Naive B cell (primary cell): ENCODE measurements around the gene PRDX5. TPM values are rescaled to one million over a fixed set of nuclear protein-coding genes. Genes with fewer than 3 reads are reported as not detected.

ENCODE experiments used
- ATAC-seq, 2 donors: fragments of 150-1000 bp; cut with Tn5 transposase; 2 replicates each; pipeline ENCODE4 v1.10.0; 2021; ENCODE audit warnings: low read depth in 2 of 2, mild to moderate bottlenecking in 2 of 2, moderate library complexity in 2 of 2
- DNase-seq: peaks from one replicate; pipeline ENCODE4 v3.0.0; 2022
- H3K27ac Mint-ChIP-seq, 6 donors: one replicate each; pipeline ENCODE4 v1.8.0; 2020 to 2022; ENCODE audit warnings: mild to moderate bottlenecking in 6 of 6, mixed read lengths in 6 of 6, moderate library complexity in 5 of 6, inconsistent platforms in 2 of 6
- H3K27me3 Mint-ChIP-seq, 3 donors: one replicate each; pipeline ENCODE4 v1.8.0; 2021 to 2022; ENCODE audit warnings: mixed read lengths in 3 of 3, mild to moderate bottlenecking in 1 of 3
- H3K36me3 Mint-ChIP-seq, 2 donors: one replicate each; pipeline ENCODE4 v1.8.0; 2020 to 2022; ENCODE audit warnings: mixed read lengths in 2 of 2, inconsistent platforms in 1 of 2, mild to moderate bottlenecking in 1 of 2
- H3K4me1 Mint-ChIP-seq, 3 donors: one replicate each; pipeline ENCODE4 v1.8.0; 2020 to 2022; ENCODE audit warnings: mixed read lengths in 3 of 3, inconsistent platforms in 1 of 3, mild to moderate bottlenecking in 1 of 3, moderate library complexity in 1 of 3
- H3K4me3 Mint-ChIP-seq, 8 donors: one replicate each; pipeline ENCODE4 v1.8.0; 2020 to 2022; ENCODE audit warnings: mild to moderate bottlenecking in 8 of 8, mixed read lengths in 8 of 8, moderate library complexity in 8 of 8, inconsistent platforms in 2 of 8
- H3K9me3 Mint-ChIP-seq, 7 donors: one replicate each; pipeline ENCODE4 v1.8.0; 2020 to 2022; ENCODE audit warnings: mixed read lengths in 7 of 7, mild to moderate bottlenecking in 5 of 7, inconsistent platforms in 2 of 7, moderate library complexity in 1 of 7
- polyA plus RNA-seq, 6 donors: library from polyadenylated mRNA; unstranded; fragments of 300-500 nt; fragmentation: Illumina TruSeq; gene quantifications; one replicate each; pipeline ENCODE4 v1.2.3, GENCODE V29; 2021; ENCODE audit warnings: low read depth in 6 of 6

PRDX5 gene
- polyA plus RNA-seq, 6 donors from 2014 or later: 229 to 385 (median 248) TPM

- peak overlapping the region in 1 of 8 donors; percentile 57 for H3K4me3 Mint-ChIP-seq
- no peak for ATAC-seq
- H3K9me3 Mint-ChIP-seq: no peaks in the 10 kb centered on the region
- H3K4me1 Mint-ChIP-seq: peaks cover 18 to 35% (median 23%) of the 10 kb centered on the region in 3 donors
- H3K27me3 Mint-ChIP-seq: peaks cover 54 to 84% (median 68%) of the 10 kb centered on the region in 3 donors
- DNase-seq: no peak
- no peak overlapping the region for H3K27ac Mint-ChIP-seq
- H3K36me3 Mint-ChIP-seq: peaks cover 0 to 7% of the 10 kb centered on the region in 2 donors
Measured at GRCh38 chr11:64294774-64295173, 23.1 kb upstream of the PRDX5 start.

GRCh38 chr11:64295760-64296159 lies 22.2 kb upstream of the PRDX5 start:
- no peaks in the 10 kb centered on the region for H3K9me3 Mint-ChIP-seq
- peaks cover 55 to 88% (median 73%) of the 10 kb centered on the region in 3 donors for H3K27me3 Mint-ChIP-seq
- H3K4me1 Mint-ChIP-seq: peaks cover 23 to 41% (median 28%) of the 10 kb centered on the region in 3 donors
- ATAC-seq (no peak), DNase-seq (no peak)
- peaks cover 0 to 3% of the 10 kb centered on the region in 2 donors for H3K36me3 Mint-ChIP-seq
- H3K4me3 Mint-ChIP-seq: peak overlapping the region in 1 of 8 donors; percentile 30
- no peak overlapping the region for H3K27ac Mint-ChIP-seq

GRCh38 chr11:64296236-64296635 lies 21.7 kb upstream of the PRDX5 start:
- no peak overlapping the region for H3K27ac Mint-ChIP-seq
- ATAC-seq: no peak
- H3K4me3 Mint-ChIP-seq: peak overlapping the region in 1 of 8 donors; percentile 30

GRCh38 chr11:64296830-64297698 lies 20.9 kb upstream of the PRDX5 start:
- Mint-ChIP-seq H3K27ac (peak overlapping the region in 1 of 6 donors; percentile 33), H3K4me3 (peak overlapping the region in 2 of 8 donors; percentile 30 to 31), H3K4me1 (peaks cover 21 to 43% (median 37%) of the 10 kb centered on the region in 3 donors), H3K36me3 (no peaks in the 10 kb centered on the region), H3K27me3 (peaks cover 58 to 87% (median 72%) of the 10 kb centered on the region in 3 donors), H3K9me3 (no peaks in the 10 kb centered on the region)
- DNase-seq: no peak
- no peak for ATAC-seq

More at GRCh38 chr11:64296236-64296635, 21.7 kb upstream of the PRDX5 start:
- Mint-ChIP-seq H3K4me1 (peaks cover 21 to 42% (median 31%) of the 10 kb centered on the region in 3 donors), H3K27me3 (peaks cover 58 to 87% (median 72%) of the 10 kb centered on the region in 3 donors), H3K36me3 (no peaks in the 10 kb centered on the region), H3K9me3 (no peaks in the 10 kb centered on the region)
- no peak for DNase-seq

GRCh38 chr11:64297699-64298358 lies 20.1 kb upstream of the PRDX5 start:
- H3K4me3 Mint-ChIP-seq: peak overlapping the region in 2 of 8 donors; percentile 25 to 29
- no peaks in the 10 kb centered on the region for H3K36me3 Mint-ChIP-seq
- DNase-seq: no peak
- peaks cover 58 to 83% (median 66%) of the 10 kb centered on the region in 3 donors for H3K27me3 Mint-ChIP-seq
- no peak for ATAC-seq
- H3K4me1 Mint-ChIP-seq: peaks cover 17 to 38% (median 33%) of the 10 kb centered on the region in 3 donors
- H3K27ac Mint-ChIP-seq: peak overlapping the region in 2 of 6 donors; percentile 83 to 95
- no peaks in the 10 kb centered on the region for H3K9me3 Mint-ChIP-seq

GRCh38 chr11:64298966-64299846 lies 18.7 kb upstream of the PRDX5 start:
- H3K27ac Mint-ChIP-seq: peak overlapping the region in 5 of 6 donors; percentile 62 to 99 (median 69)
- H3K36me3 Mint-ChIP-seq: no peaks in the 10 kb centered on the region
- H3K27me3 Mint-ChIP-seq: peaks cover 51 to 76% (median 61%) of the 10 kb centered on the region in 3 donors
- no peaks in the 10 kb centered on the region for H3K9me3 Mint-ChIP-seq
- DNase-seq: no peak
- H3K4me3 Mint-ChIP-seq: peak overlapping the region; percentile 22 to 87 (median 76)
- ATAC-seq: no peak
- peaks cover 17 to 44% (median 40%) of the 10 kb centered on the region in 3 donors for H3K4me1 Mint-ChIP-seq

- no peaks in the 10 kb centered on the region for H3K36me3 Mint-ChIP-seq
- peaks cover 17 to 48% (median 44%) of the 10 kb centered on the region in 3 donors for H3K4me1 Mint-ChIP-seq
- H3K27me3 Mint-ChIP-seq: peaks cover 49 to 70% (median 53%) of the 10 kb centered on the region in 3 donors
- ATAC-seq (no peak), DNase-seq (no peak)
- H3K9me3 Mint-ChIP-seq: no peaks in the 10 kb centered on the region
- peak within 1 kb of the TSS; percentile 79 to 93 (median 88) for H3K4me3 Mint-ChIP-seq
- H3K27ac Mint-ChIP-seq: peak within 1 kb of the TSS; percentile 88 to 99 (median 96)
Measured at GRCh38 chr11:64299847-64300648, 17.9 kb upstream of the PRDX5 start, which contains the start of gene CATSPERZ. Gene CATSPERZ, plus strand, starts transcription at chr11:64300358. Its CDS starts 53 bp downstream, at chr11:64300411.

- Mint-ChIP-seq H3K27me3 (peaks cover 18 to 37% (median 22%) of the 10 kb centered on the region in 3 donors), H3K36me3 (no peaks in the 10 kb centered on the region), H3K9me3 (no peaks in the 10 kb centered on the region), H3K4me3 (peak overlapping the region in 4 of 8 donors; percentile 89 to 97 (median 94)), H3K4me1 (peaks cover 21 to 53% (median 44%) of the 10 kb centered on the region in 3 donors), H3K27ac (peak overlapping the region in 5 of 6 donors; percentile 56 to 98 (median 82))
- DNase-seq (no peak), ATAC-seq (no peak)
Measured at GRCh38 chr11:64303109-64304031, 14.6 kb upstream of the PRDX5 start.

GRCh38 chr11:64304032-64304315 lies 13.9 kb upstream of the PRDX5 start:
- ATAC-seq (no peak), DNase-seq (no peak)
- Mint-ChIP-seq H3K9me3 (no peaks in the 10 kb centered on the region), H3K27me3 (peaks cover 16 to 31% (median 18%) of the 10 kb centered on the region in 3 donors), H3K27ac (peak overlapping the region; percentile 91 to 98 (median 95)), H3K36me3 (no peaks in the 10 kb centered on the region), H3K4me1 (peaks cover 21 to 47% (median 44%) of the 10 kb centered on the region in 3 donors), H3K4me3 (peak overlapping the region in 7 of 8 donors; percentile 89 to 97 (median 94))

GRCh38 chr11:64304316-64305072 lies 13.4 kb upstream of the PRDX5 start:
- H3K36me3 Mint-ChIP-seq: no peaks in the 10 kb centered on the region
- DNase-seq: peak; percentile 83
- H3K27me3 Mint-ChIP-seq: peaks cover 15 to 26% (median 16%) of the 10 kb centered on the region in 3 donors
- no peaks in the 10 kb centered on the region for H3K9me3 Mint-ChIP-seq
- peak overlapping the region; percentile 89 to 97 (median 94) for H3K4me3 Mint-ChIP-seq
- peak; percentile 31 to 37 for ATAC-seq
- peaks cover 21 to 50% (median 43%) of the 10 kb centered on the region in 3 donors for H3K4me1 Mint-ChIP-seq
- peak overlapping the region; percentile 91 to 98 (median 95) for H3K27ac Mint-ChIP-seq
